ENCODE data around the gene TET1. TPM values are rescaled to one million over a fixed set of nuclear protein-coding genes. Genes with fewer than 3 reads are reported as not detected.

The TET1 gene
- total and polyA plus RNA-seq, 2 experiments from 2014 or later, result 37.2 to 90.5 TPM

GRCh38 chr10:68562661-68563570 lies 2.8 kb downstream of the TET1 start (continued):
- no peak for TF ChIP-seq ZNF462 (CRISPR knock-in tag; IDR thresholded peaks at IDR 0.05)
- no peak for TF ChIP-seq ZNF114 (CRISPR knock-in tag; IDR thresholded peaks at IDR 0.05)
- no peak; the same call in 1 of the 2 replicates for TF ChIP-seq CREB1 (CRISPR knock-in tag; IDR thresholded peaks at IDR 0.05; ENCODE audit: low read depth)
- no peak for TF ChIP-seq ZNF331 (CRISPR knock-in tag; IDR thresholded peaks at IDR 0.05; ENCODE audit: low read depth)

- DNase-seq (ENCODE audit: low spot score) (no peak), ATAC-seq (no peak)
- H3K79me2 ChIP-seq (replicated peaks; ENCODE audit: insufficient read depth), result peaks cover 92% of the 10 kb centered on the region
- peak overlapping the region; percentile 85 for H3K4me2 ChIP-seq
- peak overlapping the region; percentile 95 for H3K27ac Mint-ChIP-seq
- peaks cover 34% of the 10 kb centered on the region for H4K20me1 ChIP-seq (replicated peaks; ENCODE audit: insufficient read depth)
- no peak overlapping the region; the same call in 1 of the 2 replicates for H3K4me3 ChIP-seq
- H3K9me3 Mint-ChIP-seq, result no peaks in the 10 kb centered on the region
- H3K4me1 ChIP-seq (ENCODE audit: insufficient read depth), result peaks cover 50% of the 10 kb centered on the region
- peaks cover 48% of the 10 kb centered on the region for H3K4me1 Mint-ChIP-seq
- peaks cover 20% of the 10 kb centered on the region for H3K36me3 Mint-ChIP-seq (ENCODE audit: low read depth)
- H3K36me3 ChIP-seq (ENCODE audit: insufficient read depth), result no peaks in the 10 kb centered on the region
- no peak overlapping the region for H2AFZ ChIP-seq
- H3F3A ChIP-seq (replicated peaks; ENCODE audit: low read depth), result 0 out of 2 replicates have a peak, but pooled peaks cover 4% of the 10 kb centered on the region
- H3K27me3 ChIP-seq (ENCODE audit: insufficient read depth), result no peaks in the 10 kb centered on the region
- H3K27ac ChIP-seq (ENCODE audit: low read depth), result peak overlapping the region; percentile 67
- peaks cover 10% of the 10 kb centered on the region for H3K27me3 Mint-ChIP-seq (ENCODE audit: insufficient read depth, low read depth, poor library complexity)
- peak overlapping the region; percentile 93; the same call in 2 of the 3 replicates for H3K4me3 Mint-ChIP-seq
- no peaks in the 10 kb centered on the region for H3K9me2 ChIP-seq (ENCODE audit: insufficient read depth)
- TF ChIP-seq REST (IDR thresholded peaks at IDR 0.05; ENCODE audit: unreplicated experiment) (no peak), CREB1 (CRISPR knock-in tag; IDR thresholded peaks at IDR 0.05; ENCODE audit: low read depth) (no peak), STAT1 (IDR thresholded peaks at IDR 0.05; ENCODE audit: unreplicated experiment) (no peak), ETS1 (IDR thresholded peaks at IDR 0.05) (no peak), ZNF331 (CRISPR knock-in tag; IDR thresholded peaks at IDR 0.05; ENCODE audit: low read depth) (no peak), ZNF114 (CRISPR knock-in tag; IDR thresholded peaks at IDR 0.05) (no peak)
Observed at GRCh38 chr10:68564712-68565111, 4.6 kb downstream of the TET1 start.

Data from GM23338 (cell line).